ENCODE measurements around the gene HSDL1.

DNA sequence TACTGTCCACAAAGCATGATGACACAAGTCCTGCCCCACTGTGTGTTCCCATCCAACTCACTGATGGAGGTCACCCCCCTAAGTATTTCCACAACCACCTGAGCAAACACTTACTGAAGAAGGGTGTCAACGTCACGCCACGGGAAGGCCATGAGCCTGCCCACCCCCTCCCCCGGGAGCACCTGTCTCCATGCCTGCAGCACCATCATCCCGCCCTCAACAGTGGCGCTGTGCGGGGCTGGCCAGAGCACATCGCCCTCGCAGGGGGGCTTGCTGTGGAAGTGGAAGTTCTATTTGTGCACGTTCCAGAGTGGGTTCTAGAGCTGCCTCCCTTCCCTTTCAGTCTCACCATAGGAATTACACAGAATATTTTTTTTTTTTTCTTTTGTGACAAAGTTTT is 24.0 kb downstream of the HSDL1 start:
- TF ChIP-seq, protein P1, sequence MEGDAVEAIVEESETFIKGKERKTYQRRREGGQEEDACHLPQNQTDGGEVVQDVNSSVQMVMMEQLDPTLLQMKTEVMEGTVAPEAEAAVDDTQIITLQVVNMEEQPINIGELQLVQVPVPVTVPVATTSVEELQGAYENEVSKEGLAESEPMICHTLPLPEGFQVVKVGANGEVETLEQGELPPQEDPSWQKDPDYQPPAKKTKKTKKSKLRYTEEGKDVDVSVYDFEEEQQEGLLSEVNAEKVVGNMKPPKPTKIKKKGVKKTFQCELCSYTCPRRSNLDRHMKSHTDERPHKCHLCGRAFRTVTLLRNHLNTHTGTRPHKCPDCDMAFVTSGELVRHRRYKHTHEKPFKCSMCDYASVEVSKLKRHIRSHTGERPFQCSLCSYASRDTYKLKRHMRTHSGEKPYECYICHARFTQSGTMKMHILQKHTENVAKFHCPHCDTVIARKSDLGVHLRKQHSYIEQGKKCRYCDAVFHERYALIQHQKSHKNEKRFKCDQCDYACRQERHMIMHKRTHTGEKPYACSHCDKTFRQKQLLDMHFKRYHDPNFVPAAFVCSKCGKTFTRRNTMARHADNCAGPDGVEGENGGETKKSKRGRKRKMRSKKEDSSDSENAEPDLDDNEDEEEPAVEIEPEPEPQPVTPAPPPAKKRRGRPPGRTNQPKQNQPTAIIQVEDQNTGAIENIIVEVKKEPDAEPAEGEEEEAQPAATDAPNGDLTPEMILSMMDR (IDR thresholded peaks at IDR 0.05; ENCODE audit: low read depth, low read length) = no peak
- TF ChIP-seq EZH2phosphoT487 (IDR thresholded peaks at IDR 0.05; ENCODE audit: low read depth) = no peak
